SK-N-SH (cell line): ENCODE results near the gene CEP250.

Experiments
- CTCF ChIP-seq: fragments of 200-600 bp; sonication (generic); IDR thresholded peaks from 2 replicates; pipeline ENCODE4 v1.6.1; 2017; ENCODE audit warnings: antibody characterized with exemption, mild to moderate bottlenecking, moderate library complexity
- TF ChIP-seq, protein P1 (sequence below): IDR thresholded peaks from 2 replicates; pipeline ENCODE4 v1.4.0; 2012; ENCODE audit warnings: low read depth, borderline replicate concordance

DNA sequence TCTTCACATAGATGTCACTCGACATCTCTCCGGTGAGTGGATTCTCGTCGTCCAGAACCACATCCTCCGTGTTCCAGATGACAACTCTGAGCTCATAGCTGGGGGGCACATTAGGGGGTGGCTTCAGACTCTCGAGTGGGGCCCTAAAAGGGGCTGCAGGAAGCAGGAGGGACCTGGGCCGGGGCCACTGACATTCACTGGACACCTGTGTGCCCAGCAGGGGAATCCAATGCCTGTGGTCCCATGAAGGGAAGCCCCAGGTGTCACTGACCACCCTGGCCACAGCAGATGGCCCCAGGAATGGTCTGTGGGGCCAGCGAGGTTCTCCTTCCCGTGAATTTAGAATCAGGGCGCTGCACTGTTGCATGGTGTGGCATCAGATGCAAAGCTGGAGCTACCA is 105.1 kb downstream of the CEP250 start:
- TF ChIP-seq, protein P1, sequence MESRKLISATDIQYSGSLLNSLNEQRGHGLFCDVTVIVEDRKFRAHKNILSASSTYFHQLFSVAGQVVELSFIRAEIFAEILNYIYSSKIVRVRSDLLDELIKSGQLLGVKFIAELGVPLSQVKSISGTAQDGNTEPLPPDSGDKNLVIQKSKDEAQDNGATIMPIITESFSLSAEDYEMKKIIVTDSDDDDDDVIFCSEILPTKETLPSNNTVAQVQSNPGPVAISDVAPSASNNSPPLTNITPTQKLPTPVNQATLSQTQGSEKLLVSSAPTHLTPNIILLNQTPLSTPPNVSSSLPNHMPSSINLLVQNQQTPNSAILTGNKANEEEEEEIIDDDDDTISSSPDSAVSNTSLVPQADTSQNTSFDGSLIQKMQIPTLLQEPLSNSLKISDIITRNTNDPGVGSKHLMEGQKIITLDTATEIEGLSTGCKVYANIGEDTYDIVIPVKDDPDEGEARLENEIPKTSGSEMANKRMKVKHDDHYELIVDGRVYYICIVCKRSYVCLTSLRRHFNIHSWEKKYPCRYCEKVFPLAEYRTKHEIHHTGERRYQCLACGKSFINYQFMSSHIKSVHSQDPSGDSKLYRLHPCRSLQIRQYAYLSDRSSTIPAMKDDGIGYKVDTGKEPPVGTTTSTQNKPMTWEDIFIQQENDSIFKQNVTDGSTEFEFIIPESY, result no peak
- no peak for TF ChIP-seq CTCF
